AG09319 (cell line): ENCODE measurements around the gene PTPRD.

Source experiments
- DNase-seq: peaks from one replicate; pipeline ENCODE4 v3.0.0-alpha.2; 2010; ENCODE audit warnings: low read depth; ENCODE audit errors: extremely low read depth
- CTCF ChIP-seq: IDR thresholded peaks from 2 replicates; pipeline ENCODE4 v1.5.1; 2011; ENCODE audit warnings: low read depth, mild to moderate bottlenecking, inconsistent platforms, low read length, moderate library complexity

The PTPRD gene

GRCh38 chr9:8772302-8772701 lies 1840.5 kb downstream of the PTPRD start:
- no peak for DNase-seq
- no peak for TF ChIP-seq CTCF

- DNase-seq: no peak
- no peak for TF ChIP-seq CTCF
Observed at GRCh38 chr9:8769153-8769552, 1843.6 kb downstream of the PTPRD start.

- no peak for TF ChIP-seq CTCF
- no peak for DNase-seq
Observed at GRCh38 chr9:8766096-8766495, 1846.7 kb downstream of the PTPRD start.

- TF ChIP-seq CTCF: no peak
- DNase-seq: no peak
Observed at GRCh38 chr9:8764051-8764450, 1848.8 kb downstream of the PTPRD start.

- no peak for DNase-seq
Observed at GRCh38 chr9:8762479-8763085, 1850.2 kb downstream of the PTPRD start.

GRCh38 chr9:8760000-8760767 lies 1852.6 kb downstream of the PTPRD start:
- DNase-seq: no peak

More at GRCh38 chr9:8762479-8763085, 1850.2 kb downstream of the PTPRD start:
- no peak for TF ChIP-seq CTCF

More at GRCh38 chr9:8760000-8760767, 1852.6 kb downstream of the PTPRD start:
- no peak for TF ChIP-seq CTCF
